A673 (cell line): ENCODE results near the gene AGPAT2. TPM values are rescaled to one million over a fixed set of nuclear protein-coding genes. Genes with fewer than 3 reads are reported as not detected.
A peak's percentile ranks its signal among the peaks of the same experiment; 100 is the strongest.

Source experiments
- BruUV-seq: library from RNA; stranded (reverse); fragments of 400-500 nt; replicated peaks from 2 replicates; lab custom pipeline; 2021; lab: Mats Ljungman, UMichigan
- CTCF ChIA-PET: fragments of 300-600 bp; sonication (Branson Sonifier 250); formaldehyde crosslinking; loops from one replicate; lab custom pipeline; 2022; ENCODE audit warnings: antibody characterized with exemption; lab: Charles Lee
- POLR2A ChIA-PET: fragments of 300-600 bp; sonication (Branson Sonifier 250); formaldehyde crosslinking; loops from one replicate; lab custom pipeline; 2022; ENCODE audit warnings: antibody characterized with exemption; ENCODE audit not compliant: low non-redundant PET; lab: Charles Lee
- DNase-seq: peaks from one replicate; pipeline ENCODE4 v3.0.0-alpha.2; 2015; ENCODE audit warnings: low spot score
- H3K27ac ChIP-seq: fragments of 200-600 bp; sonication (generic); 2 replicates; pipeline ENCODE4 v1.5.1; 2016; ENCODE audit warnings: mixed run types, low read depth, mild to moderate bottlenecking, mixed read lengths, antibody characterized with exemption, low read length; ENCODE audit not compliant: poor library complexity, severe bottlenecking
- H3K27me3 ChIP-seq: fragments of 200-600 bp; sonication (generic); replicated peaks from 2 replicates; pipeline ENCODE4 v1.6.1; 2017; ENCODE audit warnings: mixed run types, low read depth, mild to moderate bottlenecking, mixed read lengths, antibody characterized with exemption, low read length; ENCODE audit not compliant: insufficient read depth, poor library complexity
- H3K36me3 ChIP-seq: fragments of 200-600 bp; sonication (generic); 2 replicates; pipeline ENCODE4 v1.6.1; 2016; ENCODE audit warnings: mixed run types, mild to moderate bottlenecking, mixed read lengths, antibody characterized with exemption, low read length; ENCODE audit not compliant: insufficient read depth, poor library complexity, severe bottlenecking
- H3K4me1 ChIP-seq: fragments of 200-600 bp; sonication (generic); 2 replicates; pipeline ENCODE4 v1.6.1; 2017; ENCODE audit warnings: mixed run types, mild to moderate bottlenecking, mixed read lengths, antibody characterized with exemption, low read length; ENCODE audit not compliant: insufficient read depth, poor library complexity, severe bottlenecking
- H3K4me3 ChIP-seq: fragments of 200-600 bp; sonication (generic); 2 replicates; pipeline ENCODE4 v1.5.1; 2016; ENCODE audit warnings: low read depth, mixed run types, mild to moderate bottlenecking, mixed read lengths, low read length; ENCODE audit not compliant: poor library complexity, severe bottlenecking
- H3K9me3 ChIP-seq: fragments of 200-600 bp; sonication (generic); 2 replicates; pipeline ENCODE4 v1.6.1; 2016; ENCODE audit warnings: mixed run types, low read depth, mild to moderate bottlenecking, mixed read lengths, antibody characterized with exemption, low read length; ENCODE audit not compliant: poor library complexity, severe bottlenecking
- CTCF ChIP-seq: fragments of 300-800, 200-600 bp; sonication (generic); conservative IDR thresholded peaks from 2 replicates; pipeline ENCODE4 v1.5.1; 2017; ENCODE audit warnings: low read depth, mild to moderate bottlenecking, antibody characterized with exemption, low read length, moderate library complexity, mixed read lengths
- EZH2 ChIP-seq: fragments of 200-600 bp; sonication (generic); IDR thresholded peaks from 2 replicates; pipeline ENCODE4 v1.6.1; 2017; ENCODE audit warnings: borderline replicate concordance, low read depth, mild to moderate bottlenecking, mixed read lengths, antibody characterized with exemption, low read length; ENCODE audit not compliant: poor library complexity, severe bottlenecking
- intact Hi-C: fragments of 100-400 bp; cut with micrococcal nuclease; formaldehyde crosslinking; loops from one replicate; pipeline ENCODE4 v1.10.0; 2022; ENCODE audit not compliant: unreplicated experiment
- total RNA-seq: library from RNA; stranded (reverse); gene quantifications from 2 replicates; pipeline ENCODE4 v1.2.3, GENCODE V29; 2021

Gene AGPAT2
- total RNA-seq, 1 experiment from 2014 or later = 57.7 TPM

DNA sequence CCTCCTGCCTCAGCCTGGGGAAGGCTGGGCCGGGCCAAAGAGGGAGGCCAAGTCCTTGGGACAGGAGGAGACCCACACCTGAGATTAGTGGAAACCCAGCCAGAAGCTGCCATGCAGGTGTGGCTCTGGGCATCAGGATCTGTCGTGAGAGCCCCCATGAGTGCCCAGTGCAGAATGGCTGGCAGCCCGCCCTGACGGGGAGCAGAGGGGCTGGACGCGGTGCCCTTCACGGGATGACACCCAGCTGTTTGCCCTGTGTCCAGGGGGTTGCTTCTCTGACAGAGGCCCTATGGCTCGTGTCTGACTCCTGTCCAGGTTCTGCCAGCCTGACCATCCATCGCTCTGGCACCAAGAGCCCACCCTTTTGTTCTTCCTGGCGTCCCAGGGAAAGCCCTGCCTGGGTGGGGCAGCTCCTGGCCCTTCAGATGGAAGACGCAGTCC is 33.7 kb upstream of the AGPAT2 start:
- ChIA-PET CTCF (interaction anchor here (0.5 kb wide), 1 partner anchor 1696 kb away, joined by 3 read pairs; no protein-coding TSS in a partner anchor), POLR2A (no interaction called here)
- intact Hi-C loops = no loop called here
- DNase-seq = no peak
- TF ChIP-seq CTCF = no peak
- no peak overlapping the region for H3K27ac ChIP-seq
- no peaks in the 10 kb centered on the region for H3K27me3 ChIP-seq
- peaks cover 27% of the 10 kb centered on the region for H3K4me1 ChIP-seq
- H3K4me3 ChIP-seq = no peak overlapping the region
- peaks cover 39% of the 10 kb centered on the region for H3K36me3 ChIP-seq
- BruUV-seq = no TSS peak
- H3K9me3 ChIP-seq = no peaks in the 10 kb centered on the region

- H3K27me3 ChIP-seq = no peaks in the 10 kb centered on the region
- H3K9me3 ChIP-seq = no peaks in the 10 kb centered on the region
- DNase-seq = peak; percentile 55
- peaks cover 21% of the 10 kb centered on the region for H3K4me1 ChIP-seq
- intact Hi-C loops = no loop called here
- peaks cover 34% of the 10 kb centered on the region for H3K36me3 ChIP-seq
- BruUV-seq = no TSS peak
- POLR2A ChIA-PET = no interaction called here
- CTCF ChIA-PET = interaction anchor here (0.5 kb wide), 1 partner anchor 1695 kb away, joined by 3 read pairs; no protein-coding TSS in a partner anchor
- TF ChIP-seq EZH2 = no peak
- TF ChIP-seq CTCF = no peak
- H3K4me3 ChIP-seq = no peak overlapping the region
- no peak overlapping the region for H3K27ac ChIP-seq
Observed at GRCh38 chr9:136720251-136720897, 33.1 kb upstream of the AGPAT2 start.

DNA sequence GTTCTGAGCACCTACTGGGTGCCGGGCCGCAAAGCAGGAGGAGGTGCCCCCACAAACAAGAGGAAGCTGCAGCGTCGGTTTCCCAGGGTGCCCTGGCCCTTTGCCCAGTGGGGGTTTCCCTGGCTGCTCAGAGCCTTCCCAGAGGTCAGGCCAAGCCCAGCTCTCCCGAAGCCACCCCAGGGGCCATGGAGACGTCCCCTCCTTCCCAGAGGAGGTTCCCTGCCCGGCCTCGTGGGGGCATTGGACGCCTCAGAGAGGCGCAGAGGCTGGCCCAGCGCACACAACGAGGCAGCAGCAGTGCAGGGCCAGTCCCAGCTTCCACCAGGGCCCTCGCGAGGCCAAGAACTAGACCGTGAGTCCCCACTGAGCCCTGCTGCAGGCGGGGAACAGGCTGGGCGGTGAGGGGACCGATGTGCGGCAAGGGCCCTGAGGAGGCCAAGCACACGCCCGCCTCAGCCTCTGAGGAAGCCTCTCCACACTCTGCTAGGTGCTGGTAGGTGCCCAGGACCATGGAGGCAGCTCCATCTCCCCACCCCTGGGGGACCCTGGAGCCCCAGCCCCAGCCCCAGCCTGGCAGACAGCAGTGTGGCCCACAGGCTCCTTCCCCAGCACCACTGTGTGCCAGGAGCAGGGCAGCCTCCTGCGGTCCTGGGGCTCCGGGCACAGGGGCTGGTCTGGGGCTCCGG is 32.1 kb upstream of the AGPAT2 start:
- no peak overlapping the region for H3K27ac ChIP-seq
- ChIA-PET CTCF (no interaction called here), POLR2A (interaction anchor here (0.6 kb wide), 1 partner anchor 10 kb away, joined by 8 read pairs; no protein-coding TSS in a partner anchor)
- peaks cover 25% of the 10 kb centered on the region for H3K36me3 ChIP-seq
- no TSS peak for BruUV-seq
- no peak for DNase-seq
- intact Hi-C loops = no loop called here
- no peak overlapping the region for H3K4me3 ChIP-seq
- TF ChIP-seq EZH2 (no peak), CTCF (no peak)
- H3K9me3 ChIP-seq = no peaks in the 10 kb centered on the region
- peaks cover 21% of the 10 kb centered on the region for H3K4me1 ChIP-seq
- no peaks in the 10 kb centered on the region for H3K27me3 ChIP-seq
